ENCODE results near the gene NEUROD2.

The NEUROD2 gene

GRCh38 chr17:39580082-39580468 lies 27.6 kb downstream of the NEUROD2 start:
- no peak for DNase-seq (ENCODE audit: low read depth)

GRCh38 chr17:39579318-39580081 lies 28.2 kb downstream of the NEUROD2 start:
- no peak for DNase-seq (ENCODE audit: low read depth)

GRCh38 chr17:39578272-39578671 lies 29.4 kb downstream of the NEUROD2 start:
- no peak for DNase-seq (ENCODE audit: low read depth)

- DNase-seq (ENCODE audit: low read depth): no peak
Observed at GRCh38 chr17:39576187-39576586, 31.5 kb downstream of the NEUROD2 start.

GRCh38 chr17:39573447-39574298 lies 34.0 kb downstream of the NEUROD2 start:
- peak; percentile 12 for DNase-seq (ENCODE audit: low read depth)

- no peak for DNase-seq (ENCODE audit: low read depth)
Observed at GRCh38 chr17:39572121-39572520, 35.6 kb downstream of the NEUROD2 start.

- no peak for DNase-seq (ENCODE audit: low read depth)
Observed at GRCh38 chr17:39569126-39569525, 38.6 kb downstream of the NEUROD2 start.

- no peak for DNase-seq (ENCODE audit: low read depth)
Observed at GRCh38 chr17:39568702-39569101, 39.0 kb downstream of the NEUROD2 start.

- DNase-seq (ENCODE audit: low read depth): no peak
Observed at GRCh38 chr17:39566094-39566850, 41.4 kb downstream of the NEUROD2 start.

GRCh38 chr17:39564211-39564848 lies 43.4 kb downstream of the NEUROD2 start:
- DNase-seq (ENCODE audit: low read depth): no peak

GRCh38 chr17:39563476-39563875 lies 44.2 kb downstream of the NEUROD2 start:
- no peak for DNase-seq (ENCODE audit: low read depth)

GRCh38 chr17:39562976-39563375 lies 44.7 kb downstream of the NEUROD2 start:
- no peak for DNase-seq (ENCODE audit: low read depth)

GRCh38 chr17:39562395-39562794 lies 45.3 kb downstream of the NEUROD2 start:
- DNase-seq (ENCODE audit: low read depth): no peak

GRCh38 chr17:39556423-39556822 lies 51.3 kb downstream of the NEUROD2 start:
- no peak for DNase-seq (ENCODE audit: low read depth)

- no peak for DNase-seq (ENCODE audit: low read depth)
Observed at GRCh38 chr17:39555368-39555767, 52.4 kb downstream of the NEUROD2 start.

Measured in HS-27A (cell line).